GM15510 (cell line): Measurements from ENCODE around the gene PAM.
A peak's percentile ranks its signal among the peaks of the same experiment; 100 is the strongest.

ENCODE experiments used
- POLR2A ChIP-seq: IDR thresholded peaks from 3 replicates; pipeline ENCODE4 v1.6.1; 2011; ENCODE audit warnings: borderline replicate concordance; ENCODE audit not compliant: insufficient read length; ENCODE audit errors: extremely low read depth

The PAM gene

DNA sequence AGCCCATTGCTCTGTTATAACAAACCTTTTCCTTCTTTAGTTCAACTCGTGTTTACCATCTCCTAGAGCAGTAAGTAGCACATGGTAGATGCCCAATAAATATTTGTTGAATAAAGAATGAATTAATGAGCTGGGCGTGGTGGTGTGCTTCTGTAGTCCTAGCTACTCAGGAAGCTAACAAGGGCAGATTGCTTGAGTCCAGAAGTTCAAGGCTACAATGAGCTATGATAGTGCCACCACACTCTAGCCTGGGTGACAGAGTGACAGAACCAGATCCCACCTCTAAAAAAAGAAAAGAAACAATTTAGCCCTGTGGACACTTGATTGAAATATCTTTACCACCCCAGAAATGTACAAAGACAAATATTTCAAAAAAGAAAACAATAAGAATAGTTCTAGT lies 14.6 kb upstream of the PAM start:
- TF ChIP-seq POLR2A, result no peak

- TF ChIP-seq POLR2A, result no peak
Measured at GRCh38 chr5:102742215-102742614, 12.9 kb upstream of the PAM start.

- no peak for TF ChIP-seq POLR2A
Measured at GRCh38 chr5:102743900-102744299, 11.2 kb upstream of the PAM start.

DNA sequence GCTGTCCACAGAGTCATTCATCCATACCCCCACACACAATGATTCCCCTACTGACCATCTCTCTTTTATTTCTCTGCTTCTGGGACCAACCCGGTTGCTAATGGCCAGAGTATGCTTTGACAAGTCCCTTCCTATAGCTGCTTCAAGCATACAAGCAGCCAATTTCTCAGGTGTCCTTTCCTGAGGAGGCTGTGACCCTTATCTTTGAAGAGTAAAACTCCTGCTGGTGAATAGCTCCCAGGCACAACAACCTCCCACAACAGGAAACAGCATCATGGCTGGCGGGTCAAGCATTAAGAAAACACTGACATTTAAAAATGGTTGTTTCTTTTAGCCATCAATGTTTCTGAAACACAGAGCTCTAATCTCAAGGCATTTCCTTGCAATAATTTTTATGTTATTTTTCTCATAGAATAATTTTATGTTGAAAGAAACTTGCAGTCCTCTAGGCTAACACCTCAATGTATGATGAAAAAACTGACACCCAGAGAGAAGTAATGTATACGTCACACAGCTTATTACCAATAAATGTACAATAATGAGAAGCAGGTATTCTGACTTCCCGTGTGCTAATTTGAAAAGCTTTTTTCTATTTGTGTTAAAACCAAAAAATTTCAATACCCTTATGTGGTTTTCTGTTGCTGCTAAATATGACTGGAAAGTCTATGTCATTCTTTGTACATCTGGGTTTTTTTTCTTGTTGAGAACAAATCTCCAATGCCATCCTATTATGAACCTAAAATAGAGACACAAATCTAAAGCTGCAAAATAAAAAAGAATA lies 7.5 kb upstream of the PAM start:
- TF ChIP-seq POLR2A, result no peak

DNA sequence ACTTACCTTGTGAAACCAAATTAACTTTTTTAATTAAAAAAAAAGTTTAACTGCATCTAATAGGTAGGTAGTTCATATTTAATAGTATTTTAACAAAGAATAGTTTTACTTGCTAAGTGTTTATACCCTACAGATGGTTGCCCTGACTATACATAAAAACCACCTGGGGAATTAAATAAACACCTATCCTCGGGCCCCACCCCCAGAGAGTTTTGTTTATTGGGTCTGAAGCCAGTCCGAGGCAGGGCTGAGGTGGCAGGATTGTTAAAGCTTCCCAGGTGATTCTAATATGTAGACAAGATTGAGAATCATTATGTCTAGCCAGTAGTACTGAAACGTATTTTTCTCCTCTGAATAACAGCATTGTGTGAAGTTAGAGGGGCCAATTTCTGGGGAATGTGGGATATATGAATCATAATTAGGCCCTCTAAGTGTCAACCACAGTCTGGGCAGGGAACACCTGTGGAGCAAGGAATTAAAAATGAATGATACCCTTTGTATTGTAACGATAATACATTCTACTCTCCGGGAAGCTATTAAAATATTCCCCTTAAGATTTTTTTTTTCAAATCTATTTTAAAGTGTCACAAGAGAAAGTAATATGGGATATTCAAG lies 5.6 kb upstream of the PAM start:
- no peak for TF ChIP-seq POLR2A

DNA sequence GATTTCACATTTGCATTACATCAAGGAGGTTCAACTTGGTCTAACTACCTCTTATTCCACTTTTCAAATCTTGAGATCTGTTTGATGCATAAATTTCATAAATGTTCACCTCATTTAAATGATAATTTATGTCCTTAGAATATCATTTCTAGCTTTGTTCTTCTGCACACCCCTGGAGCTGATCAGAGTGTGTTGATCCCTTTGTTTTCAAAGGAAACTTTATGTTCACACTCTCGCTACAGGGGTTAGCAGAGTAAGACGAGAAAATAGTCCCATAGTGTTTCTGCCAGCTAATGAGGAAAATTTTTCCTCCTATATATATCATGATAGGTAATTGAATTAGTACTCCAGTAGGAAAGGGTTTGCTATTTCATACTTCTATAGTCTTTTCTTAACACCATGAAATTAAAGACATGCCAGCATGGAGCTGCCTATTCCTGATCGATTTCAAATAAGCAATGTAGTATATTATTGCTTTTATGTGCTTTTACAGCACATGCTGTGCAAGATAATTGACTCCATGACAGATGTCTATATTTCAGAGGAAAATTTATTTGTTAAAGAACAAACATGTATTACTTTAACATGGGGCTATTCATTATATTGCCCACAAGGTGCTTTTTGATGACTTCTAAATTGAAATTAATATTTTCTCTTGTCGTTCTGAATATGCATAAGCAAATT lies 4.8 kb upstream of the PAM start:
- no peak for TF ChIP-seq POLR2A

- no peak for TF ChIP-seq POLR2A
Measured at GRCh38 chr5:102753889-102754766, 977 bp upstream of the PAM start.

DNA sequence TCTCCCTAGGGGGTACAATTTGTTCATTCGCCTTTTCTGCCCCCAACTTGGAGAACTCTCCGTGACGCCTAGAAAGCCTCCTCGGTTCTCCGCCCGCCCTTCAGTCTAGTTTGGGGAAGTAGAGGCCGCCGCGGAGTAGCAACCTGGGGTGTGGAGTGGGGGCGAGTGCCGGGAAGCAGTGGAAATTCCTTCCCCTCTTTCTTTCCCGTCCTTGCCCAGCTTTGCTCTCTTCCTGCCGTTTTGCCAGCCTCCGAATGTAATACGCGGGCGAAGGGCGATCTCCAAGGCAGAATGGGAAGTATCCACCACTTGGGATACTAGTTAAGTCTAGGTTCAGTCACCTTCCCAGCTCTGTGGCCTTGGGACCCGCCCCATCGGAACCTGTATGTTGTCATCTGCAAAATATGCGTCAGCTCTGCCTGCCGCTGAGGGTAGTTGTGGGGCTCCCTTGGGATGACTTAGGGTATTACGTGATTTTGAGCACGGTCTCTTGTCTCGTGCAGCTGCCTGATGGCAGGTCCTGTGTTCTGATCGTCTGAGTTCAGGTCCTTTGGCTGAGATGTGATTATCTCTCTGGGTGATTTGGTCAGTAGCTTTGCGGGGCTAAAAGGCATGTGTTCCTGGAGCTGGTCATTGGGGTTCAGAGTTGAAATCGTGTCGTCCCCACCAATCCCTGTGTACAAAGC lies 724 bp downstream of the PAM start:
- TF ChIP-seq POLR2A, result peak; percentile 33

- no peak for TF ChIP-seq POLR2A
Measured at GRCh38 chr5:102758576-102758975, 3.5 kb downstream of the PAM start.

GRCh38 chr5:102759289-102759688 lies 4.2 kb downstream of the PAM start:
- no peak for TF ChIP-seq POLR2A

DNA sequence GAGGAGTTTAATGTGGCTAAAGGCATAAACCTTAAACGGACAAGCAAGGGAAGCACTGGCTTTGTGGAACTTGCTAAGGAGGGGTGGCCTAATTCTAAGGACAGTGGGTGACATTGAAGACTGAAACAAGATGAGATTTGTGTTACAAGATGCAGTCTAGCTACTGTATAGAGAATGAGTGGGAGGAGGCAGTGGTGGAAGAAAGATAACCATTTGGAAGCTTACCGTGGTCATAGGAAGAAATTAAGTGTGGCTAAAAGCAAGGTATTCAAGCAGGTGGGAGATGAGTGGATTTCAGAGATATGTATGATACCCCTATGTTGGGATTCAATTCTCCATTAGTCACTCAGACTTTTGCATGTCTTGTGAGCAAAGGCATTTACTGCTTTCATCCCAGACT lies 4.6 kb downstream of the PAM start:
- TF ChIP-seq POLR2A, result no peak

DNA sequence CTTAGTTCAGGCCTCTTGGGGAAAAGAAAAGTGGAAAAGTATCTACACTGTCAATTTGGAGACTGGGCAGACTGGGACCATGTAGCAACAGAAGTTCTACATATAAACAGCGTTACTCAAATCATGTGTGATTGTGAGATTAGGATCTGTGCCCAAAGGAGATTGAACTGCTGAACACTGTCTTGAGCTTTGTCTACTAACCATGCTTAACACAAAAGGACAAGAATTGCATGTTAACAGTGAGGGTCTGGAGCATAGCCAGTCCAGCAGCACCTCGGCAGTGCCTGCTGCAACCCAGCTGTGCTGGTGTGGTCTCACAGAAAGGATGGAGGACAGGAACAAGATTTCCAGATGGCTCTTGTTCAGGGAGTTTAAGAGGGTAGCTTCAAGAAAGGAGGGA lies 5.7 kb downstream of the PAM start:
- no peak for TF ChIP-seq POLR2A

DNA sequence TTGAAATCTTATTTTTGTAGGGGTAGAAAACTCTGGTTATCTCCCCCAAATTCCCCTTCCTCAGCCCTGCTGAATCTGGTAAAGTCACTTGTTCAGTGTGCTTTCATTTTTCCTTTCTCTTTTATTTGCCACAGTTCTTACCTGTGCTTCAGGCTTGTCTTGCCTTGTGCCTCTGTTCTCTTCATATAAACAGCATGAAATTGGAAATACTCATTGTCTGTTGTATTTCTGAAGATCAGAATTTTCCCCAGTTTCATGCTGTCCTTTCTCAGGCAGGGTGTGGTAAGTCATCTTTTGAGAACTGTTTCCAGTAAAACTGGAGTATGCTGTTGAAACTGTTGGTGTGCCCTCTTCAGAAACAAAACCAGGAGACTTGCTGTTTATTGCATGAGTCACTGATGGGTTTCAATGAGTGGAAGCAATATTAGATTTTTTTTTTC lies 7.0 kb downstream of the PAM start:
- no peak for TF ChIP-seq POLR2A

- no peak for TF ChIP-seq POLR2A
Measured at GRCh38 chr5:102762562-102763227, 7.6 kb downstream of the PAM start.
